Heart right ventricle (tissue), 16 donors: ENCODE results near the gene GGA3. TPM values are rescaled to one million over a fixed set of nuclear protein-coding genes. Genes with fewer than 3 reads are reported as not detected.

Source experiments
- ATAC-seq, 8 donors: fragments of 200-7000 bp; cut with Tn5 transposase; one replicate each; pipeline ENCODE4 v1.9.1; 2020; ENCODE audit warnings: mild to moderate bottlenecking in 8 of 8, moderate library complexity in 8 of 8, moderate number of reproducible peaks in 1 of 8
- DNase-seq, 2 donors: peaks; one replicate each; pipeline ENCODE4 v3.0.0-alpha.2; 2020
- H3K27ac ChIP-seq, 10 donors: fragments of 200-600 bp; sonication (generic) in 2 of 10; one replicate each; pipeline versions ENCODE4 v1.5.0 to v1.8.0; 2020 to 2022; ENCODE audit warnings: mild to moderate bottlenecking in 3 of 10
- H3K27me3 ChIP-seq, 7 donors: fragments of 200-600 bp; one replicate each; pipeline ENCODE4 v1.8.0; 2021 to 2022; ENCODE audit warnings: mild to moderate bottlenecking in 2 of 7
- H3K36me3 ChIP-seq, 9 donors: fragments of 200-600 bp; sonication (generic) in 1 of 9; one replicate each; pipeline versions ENCODE4 v1.5.0 to v1.8.0; 2020 to 2022; ENCODE audit warnings: mild to moderate bottlenecking in 2 of 9
- H3K4me1 ChIP-seq, 9 donors: fragments of 200-600 bp; sonication (generic) in 1 of 9; one replicate each; pipeline versions ENCODE4 v1.5.0 to v1.8.0; 2020 to 2022; ENCODE audit warnings: mild to moderate bottlenecking in 4 of 9
- H3K4me3 ChIP-seq, 10 donors: fragments of 200-600 bp; sonication (generic) in 2 of 10; one replicate each; pipeline versions ENCODE4 v1.5.0 to v1.8.0; 2020 to 2022; ENCODE audit warnings: mild to moderate bottlenecking in 7 of 10, moderate library complexity in 2 of 10
- H3K9me3 ChIP-seq, 11 donors: fragments of 200-600 bp in 10 of 11; sonication (generic) in 2 of 11; one replicate each; pipeline versions ENCODE4 v1.5.0 to v1.8.0; 2013 to 2022; ENCODE audit warnings: mild to moderate bottlenecking in 2 of 11, control low read depth in 1 of 11, moderate library complexity in 1 of 11
- CTCF ChIP-seq, 9 donors: fragments of 200-600 bp; sonication (generic) in 2 of 9; IDR thresholded peaks; one replicate each; pipeline versions ENCODE4 v1.5.0 to v1.8.0; 2021 to 2022; ENCODE audit warnings: antibody characterized with exemption in 9 of 9, mild to moderate bottlenecking in 5 of 9, moderate library complexity in 1 of 9
- WGBS, 2 donors: extraction: QIAGEN DNeasy Blood & Tissue Kit; methylation state at CpG; one replicate each; pipeline ENCODE4 v1.1.7; 2013; ENCODE audit warnings: inconsistent platforms in 1 of 2; 5-methylcytosine and 5-hydroxymethylcytosine counted together
- intact Hi-C, 10 donors: fragments of 100-400 bp; cut with DNase I; formaldehyde crosslinking; loops; one replicate each; pipeline versions ENCODE4 v1.11.1 to v1.14.2; 2022
- polyA plus RNA-seq, 2 donors: library from polyadenylated mRNA; stranded (reverse); fragments of 200-250 nt; gene quantifications; one replicate each; pipeline ENCODE4 v1.2.3, GENCODE V29; 2013
- total RNA-seq, 10 donors: library from RNA; stranded (reverse); fragmentation: NEBNext Ultra II Directional in 3 of 10; extraction: Animal tissue kit (Norgen Biotek cat#: 25700) in 3 of 10; gene quantifications; one replicate each; pipeline versions ENCODE4 v1.2.1 to v1.2.4, GENCODE V29; 2021 to 2023
- donor health status: Arrhythmogenic right ventricular cardiomyopathy.
- donor health status: ischemic (EF 13 %, LVEDD 7.1; RV severe dilation, severe dysfunction).
- donor health status: healthy with polysubstance abuse.
- donor health status: DM: no; HTN: yes; CAD: no.
- donor health status: DM: no; HTN: no; CAD: no.
- donor health status: ischemic (EF 25% LVEDD 6.9; RV normal size, moderate dysfunction).
- donor health status: ischemic (EF 25% LVEDD 5.7; RV mildly dilated, moderate dysfunction).
- donor health status: healthy.
- donor health status: DM: yes; HTN: yes; CAD: no.
- donor health status: Ischemic cardiomyopathy.
- donor health status: ischemic (EF 35%, LVEDD 5.7; RV mildly dilated, moderate dysfunction).
- donor health status: nonischemic (EF 11% LVEDD 7.7; RV severe dilation, severe dysfunction).
- donor health status: DM: yes; HTN: yes; CAD: no.
- donor health status: PGD.
- donor health status: ischemic (EF 29% LVEDD 5.4; RV normal size, mild dysfunction).
- donor health status: nonischemic (EF 23%, LVEDD 6.1; RV moderate dilation, normal function).

Gene GGA3
- total and polyA plus RNA-seq, 12 donors = 13.1 to 30.2 (median 20.7) TPM

DNA sequence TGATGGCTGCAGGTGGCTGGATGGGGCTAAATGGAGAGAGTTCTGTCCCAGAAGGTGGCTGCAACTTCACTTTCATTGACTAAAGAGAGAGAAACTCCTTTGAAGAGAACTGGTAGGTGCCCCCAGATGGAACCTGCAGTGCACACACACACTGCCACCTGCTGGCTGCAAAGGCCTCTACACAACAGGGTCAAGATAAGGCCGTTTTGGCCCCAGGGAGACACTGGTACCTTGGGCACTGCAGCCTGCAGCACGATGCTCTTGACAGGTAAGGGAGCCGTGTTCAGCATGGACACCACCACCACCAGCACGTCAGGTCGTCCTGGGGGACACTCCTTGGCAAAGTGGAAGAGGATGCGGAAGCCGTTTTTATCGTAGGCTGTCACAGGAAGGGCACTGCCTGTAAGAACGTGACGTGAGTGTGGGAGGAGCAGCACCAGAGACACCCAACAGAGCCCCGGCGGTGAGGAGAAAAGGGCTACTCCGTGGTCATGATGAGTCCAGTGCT is 22.7 kb downstream of the GGA3 start:
- TF ChIP-seq CTCF (IDR thresholded peaks at IDR 0.05) = peak; percentile 63 to 84 (median 77)
- ATAC-seq (peak; percentile 44 to 77 (median 56)), DNase-seq (peak; percentile 46 to 51)
- Histone ChIP-seq H3K4me3 (no peak overlapping the region), H3K9me3 (no peaks in the 10 kb centered on the region), H3K27me3 (no peaks in the 10 kb centered on the region), H3K4me1 (peaks cover 0 to 29% (median 24%) of the 10 kb centered on the region in 9 donors), H3K36me3 (peaks cover 0 to 100% (median 51%) of the 10 kb centered on the region in 9 donors), H3K27ac (peak overlapping the region in 4 of 10 donors; percentile 2 to 26 (median 16))
- intact Hi-C loops = no loop called here
- 31 to 42% methylated on average over 13 of the region's 13 CpGs for WGBS, 2 donors

DNA sequence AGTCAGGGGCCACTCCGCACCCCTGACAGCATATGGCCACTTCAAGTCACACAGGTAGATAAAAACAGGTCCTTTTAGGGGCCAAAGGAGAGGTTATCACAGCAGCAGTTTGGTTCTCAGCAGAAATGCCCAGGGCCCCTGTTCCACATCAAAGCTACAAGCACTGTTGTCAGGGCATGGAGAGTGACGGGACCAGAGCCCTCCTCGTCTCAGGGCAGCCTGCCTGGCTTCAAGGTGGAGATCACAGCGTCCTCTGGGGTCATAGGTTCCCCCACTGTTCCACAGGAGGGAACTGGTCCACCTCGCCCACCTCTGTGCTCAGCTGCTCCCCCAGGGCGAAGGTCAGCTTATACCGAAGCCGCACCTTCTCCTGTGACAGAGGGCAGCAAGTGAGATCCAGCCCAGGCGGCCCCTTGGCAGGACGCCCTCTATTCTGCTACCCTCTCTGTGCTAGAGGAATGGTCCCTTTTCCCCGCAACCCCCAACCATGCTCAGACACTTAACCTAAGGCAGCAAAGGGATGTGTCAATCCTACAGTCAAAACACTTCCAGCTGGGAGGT is 23.3 kb downstream of the GGA3 start:
- Histone ChIP-seq H3K27me3 (no peaks in the 10 kb centered on the region), H3K36me3 (peaks cover 0 to 100% (median 44%) of the 10 kb centered on the region in 9 donors), H3K4me3 (no peak overlapping the region), H3K27ac (peak overlapping the region in 4 of 10 donors; percentile 7 to 55 (median 26)), H3K4me1 (peaks cover 0 to 29% (median 24%) of the 10 kb centered on the region in 9 donors), H3K9me3 (no peaks in the 10 kb centered on the region)
- intact Hi-C loops = no loop called here
- ATAC-seq (peak in 1 of 8 donors; percentile 4), DNase-seq (no peak)
- TF ChIP-seq CTCF (IDR thresholded peaks at IDR 0.05) = no peak
- WGBS, 2 donors = 78 to 81% methylated on average over 11 of the region's 11 CpGs

DNA sequence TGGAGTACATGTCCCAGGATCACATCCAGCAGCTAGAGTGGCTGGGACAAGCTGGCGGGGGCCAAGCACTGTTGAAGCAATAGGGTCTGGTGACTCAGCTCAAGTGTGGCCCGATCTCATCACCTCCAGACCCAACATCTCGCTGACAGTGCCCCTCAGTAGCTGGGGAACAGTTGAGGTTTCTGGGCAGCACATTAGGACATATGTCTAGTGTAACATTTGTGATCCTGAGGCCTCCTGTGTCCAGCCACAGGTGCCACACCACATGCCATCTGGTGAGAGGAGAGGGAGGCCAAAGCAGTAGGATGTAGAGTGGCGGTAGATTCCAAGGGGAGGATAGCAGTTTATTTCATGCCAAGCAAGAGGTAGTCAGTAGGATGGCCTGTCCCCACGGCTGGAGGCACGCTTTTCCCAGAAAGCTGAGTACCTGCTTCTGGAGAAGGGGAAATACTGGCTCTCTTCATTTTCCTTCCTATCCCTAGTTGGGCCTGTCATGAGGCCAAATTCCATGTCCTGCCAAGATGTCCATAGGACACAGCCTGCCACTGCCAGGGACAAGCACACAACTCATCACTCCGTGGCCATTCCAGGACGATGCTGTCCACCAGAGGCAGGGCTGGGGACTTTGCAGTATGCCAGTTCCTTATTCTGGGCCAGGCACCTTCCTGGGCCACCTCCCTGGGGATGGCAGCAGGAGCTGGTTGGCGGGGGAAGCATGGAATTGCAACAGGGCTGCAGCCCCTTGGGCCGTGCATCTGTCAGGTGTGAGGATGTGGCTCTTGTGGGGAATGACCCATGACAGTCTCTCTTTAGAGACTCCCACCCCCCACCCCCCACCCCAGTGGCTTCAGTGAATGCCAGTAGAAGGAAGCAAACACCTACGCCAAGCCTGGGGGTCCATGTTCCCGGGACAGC is 24.0 kb downstream of the GGA3 start:
- 56 to 63% methylated on average over 12 of the region's 12 CpGs for WGBS, 2 donors
- TF ChIP-seq CTCF (IDR thresholded peaks at IDR 0.05) = no peak
- no peak for DNase-seq

GRCh38 chr17:75232786-75233185 is 28.6 kb downstream of the GGA3 start:
- TF ChIP-seq CTCF (IDR thresholded peaks at IDR 0.05) = no peak
- Histone ChIP-seq H3K4me3 (no peak overlapping the region), H3K4me1 (peaks cover 0 to 13% (median 9%) of the 10 kb centered on the region in 9 donors), H3K27ac (no peak overlapping the region), H3K36me3 (peaks cover 0 to 100% (median 45%) of the 10 kb centered on the region in 9 donors), H3K27me3 (no peaks in the 10 kb centered on the region), H3K9me3 (no peaks in the 10 kb centered on the region)
- DNase-seq (no peak), ATAC-seq (no peak)
- intact Hi-C loops = no loop called here
- 95% methylated on average over 13 of the region's 13 CpGs for WGBS, 2 donors

More for the DNA sequence above, 24.0 kb downstream of the GGA3 start:
- Histone ChIP-seq H3K9me3 (no peaks in the 10 kb centered on the region), H3K27me3 (no peaks in the 10 kb centered on the region), H3K4me3 (no peak overlapping the region), H3K27ac (peak overlapping the region in 6 of 10 donors; percentile 9 to 55 (median 22)), H3K4me1 (peaks cover 0 to 29% (median 19%) of the 10 kb centered on the region in 9 donors), H3K36me3 (peaks cover 0 to 100% (median 44%) of the 10 kb centered on the region in 9 donors)
- intact Hi-C loops = no loop called here
- peak in 6 of 8 donors; percentile 13 to 75 (median 58) for ATAC-seq
